GM21825 (cell line): ENCODE data around the gene RANBP9.

Experiments
- ATAC-seq: cut with Tn5 transposase; IDR thresholded peaks from one replicate; pipeline ENCODE4 v1.9.1; 2021; ENCODE audit warnings: mild to moderate bottlenecking, moderate library complexity; ENCODE audit not compliant: unreplicated experiment

RANBP9 gene

DNA sequence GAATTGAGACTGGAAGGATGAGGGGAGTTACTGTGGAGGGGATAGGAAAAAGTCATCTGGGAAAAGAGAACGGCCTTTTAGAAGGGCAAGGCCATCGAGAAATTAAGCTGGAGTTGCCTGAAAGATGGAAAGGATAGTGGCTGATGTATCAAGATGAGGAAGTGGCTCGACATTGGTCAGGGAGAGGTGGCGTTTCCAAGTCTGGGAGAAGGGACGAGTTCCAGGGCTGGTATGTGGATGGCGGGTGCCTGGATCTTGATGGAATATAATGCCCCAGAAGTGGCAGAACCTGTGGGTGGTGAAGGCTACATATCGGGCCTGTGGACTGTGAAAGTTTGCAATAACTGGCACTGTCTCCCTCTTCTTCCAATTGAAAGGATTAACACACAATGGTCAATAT lies 139.4 kb downstream of the RANBP9 start:
- ATAC-seq: no peak
